Measurements from ENCODE around the gene BEX5. TPM values are rescaled to one million over a fixed set of nuclear protein-coding genes. Genes with fewer than 3 reads are reported as not detected.
A peak's percentile ranks its signal among the peaks of the same experiment; 100 is the strongest.

Gene BEX5
- total and polyA plus RNA-seq, 2 donors (not counting 3 experiments of a cell fraction or from before 2014, with no cell fraction given), result 0.88 TPM; not detected in 1

GRCh38 chrX:102185967-102186720 is 30.4 kb upstream of the BEX5 start:
- ChIA-PET POLR2A (no interaction called here), CTCF (no interaction called here)
- DNase-seq (ENCODE audit: low read depth, low spot score), result no peak
- Histone ChIP-seq H3K9ac (replicated peaks; ENCODE audit: extremely low read depth, insufficient read depth, low read length) (no peak overlapping the region), H3K9me3 (replicated peaks; ENCODE audit: control insufficient read depth, insufficient read depth, low read length) (no peaks in the 10 kb centered on the region), H3K27me3 (ENCODE audit: control insufficient read depth in 2 of 2, insufficient read depth in 2 of 2, low read length in 2 of 2) (no peaks in the 10 kb centered on the region), H3K4me2 (ENCODE audit: insufficient read depth, low read length) (no peak overlapping the region), H2AFZ (ENCODE audit: low read depth, low read length) (no peak overlapping the region), H3K4me1 (ENCODE audit: control insufficient read depth, extremely low read depth, insufficient read depth, low read length) (no peaks in the 10 kb centered on the region), H3K9me1 (replicated peaks; ENCODE audit: control insufficient read depth, extremely low read depth, insufficient read depth, low read length) (no peaks in the 10 kb centered on the region), H3K27ac (ENCODE audit: insufficient read depth, low read depth, low read length) (no peak overlapping the region), H3K4me3 (replicated peaks in 1 of 3; ENCODE audit: insufficient read depth in 1 of 3, low read depth in 1 of 3, low read length in 3 of 3) (no peak overlapping the region), H4K20me1 (replicated peaks; ENCODE audit: control insufficient read depth, extremely low read depth, insufficient read depth, low read length) (no peaks in the 10 kb centered on the region), H3K36me3 (ENCODE audit: control insufficient read depth in 2 of 2, extremely low read depth in 1 of 2, insufficient read depth in 2 of 2, low read length in 2 of 2) (no peaks in the 10 kb centered on the region), H3K79me2 (ENCODE audit: control insufficient read depth, insufficient read depth, low read length) (no peaks in the 10 kb centered on the region)
- no TSS peak for BruUV-seq (replicated peaks)
- TF ChIP-seq EZH2 (IDR thresholded peaks at IDR 0.05; ENCODE audit: borderline replicate concordance, low read depth, low read length, severe bottlenecking), result no peak
- intact Hi-C loops (cut with micrococcal nuclease) (no loop called here), dilution Hi-C loops (cut with MboI; ENCODE audit: extremely low pct_ligation_motif_present, low sequenced_read_pairs) (no loop called here)
- FAIRE-seq, result peak; percentile 28

DNA sequence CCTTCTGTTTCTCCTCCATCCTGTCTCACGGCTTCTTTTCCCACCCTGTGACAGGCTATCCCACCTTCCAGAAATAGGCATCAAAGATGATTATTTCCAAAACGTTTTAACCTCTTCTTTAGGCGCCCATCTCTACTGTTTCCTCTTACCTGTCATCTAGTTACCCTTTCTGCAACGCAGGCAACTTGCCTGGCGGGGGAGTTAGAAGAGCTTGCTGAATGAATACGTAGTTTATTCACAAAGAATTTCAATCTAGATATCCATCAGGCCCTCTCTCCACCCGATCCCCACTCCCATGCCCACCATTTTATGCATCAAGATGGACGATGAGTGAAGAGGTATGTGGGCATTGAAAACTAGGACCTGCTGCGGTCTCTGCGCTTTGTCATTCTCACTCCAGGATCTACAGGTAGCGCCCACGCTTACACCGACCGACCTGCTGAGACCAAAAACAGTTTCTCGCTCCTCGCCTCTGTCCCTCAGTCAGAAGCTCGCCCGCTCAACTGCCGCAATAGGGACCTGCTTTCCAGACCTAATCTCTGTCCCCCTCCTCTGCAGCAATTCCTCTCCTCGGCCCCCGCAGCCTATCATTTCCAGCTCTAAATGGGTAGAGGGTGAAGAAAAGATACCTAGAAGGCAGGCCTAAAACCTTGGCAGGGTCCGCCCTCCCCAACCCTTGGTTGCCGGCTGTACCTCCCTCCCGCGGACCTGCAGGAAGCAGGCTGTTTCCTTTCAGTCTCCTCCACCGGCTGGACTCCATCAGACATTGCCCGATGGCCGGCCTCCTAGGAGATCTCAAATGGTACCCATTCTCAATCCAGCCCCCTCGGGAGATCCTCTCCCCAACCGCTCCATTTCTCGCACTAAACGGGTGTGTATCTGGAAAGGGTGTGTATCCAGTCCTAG is 624 bp downstream of the BEX5 start:
- no peak for FAIRE-seq
- H3K9ac ChIP-seq (replicated peaks; ENCODE audit: extremely low read depth, insufficient read depth, low read length), result peak overlapping the region; percentile 42

More for the DNA sequence above, 624 bp downstream of the BEX5 start:
- ChIA-PET CTCF (interaction anchor here (0.6 kb wide), 1 partner anchor 87 kb away, joined by 4 read pairs; no protein-coding TSS in a partner anchor), POLR2A (no interaction called here)
- no peaks in the 10 kb centered on the region for H3K79me2 ChIP-seq (ENCODE audit: control insufficient read depth, insufficient read depth, low read length)
- intact Hi-C loops (cut with micrococcal nuclease), result no loop called here
- H3K27ac ChIP-seq (ENCODE audit: insufficient read depth, low read depth, low read length), result no peak overlapping the region
- no peaks in the 10 kb centered on the region for H3K27me3 ChIP-seq (ENCODE audit: control insufficient read depth in 2 of 2, insufficient read depth in 2 of 2, low read length in 2 of 2)
- no peaks in the 10 kb centered on the region for H4K20me1 ChIP-seq (replicated peaks; ENCODE audit: control insufficient read depth, extremely low read depth, insufficient read depth, low read length)
- H3K4me2 ChIP-seq (ENCODE audit: insufficient read depth, low read length), result peak overlapping the region; percentile 31
- dilution Hi-C loops (cut with MboI; ENCODE audit: extremely low pct_ligation_motif_present, low sequenced_read_pairs), result no loop called here
- no TSS peak for BruUV-seq (replicated peaks)
- peak; percentile 0 for DNase-seq (ENCODE audit: low read depth, low spot score)
- no peaks in the 10 kb centered on the region for H3K36me3 ChIP-seq (ENCODE audit: control insufficient read depth in 2 of 2, extremely low read depth in 1 of 2, insufficient read depth in 2 of 2, low read length in 2 of 2)
- H3K4me3 ChIP-seq (replicated peaks in 1 of 3; ENCODE audit: insufficient read depth in 1 of 3, low read depth in 1 of 3, low read length in 3 of 3), result peak overlapping the region in 2 of 3 experiments; percentile 27 to 32
- H3K9me1 ChIP-seq (replicated peaks; ENCODE audit: control insufficient read depth, extremely low read depth, insufficient read depth, low read length), result no peaks in the 10 kb centered on the region
- peak overlapping the region; percentile 66 for H2AFZ ChIP-seq (ENCODE audit: low read depth, low read length)
- H3K9me3 ChIP-seq (replicated peaks; ENCODE audit: control insufficient read depth, insufficient read depth, low read length), result no peaks in the 10 kb centered on the region
- TF ChIP-seq GATA2 (IDR thresholded peaks at IDR 0.05; ENCODE audit: insufficient read depth, insufficient read length, low read depth, low read length) (no peak), EZH2 (IDR thresholded peaks at IDR 0.05; ENCODE audit: borderline replicate concordance, low read depth, low read length, severe bottlenecking) (no peak), FOS (IDR thresholded peaks at IDR 0.05; ENCODE audit: borderline replicate concordance, insufficient read depth, low read length) (no peak), JUN (IDR thresholded peaks at IDR 0.05; ENCODE audit: borderline replicate concordance, insufficient read depth, insufficient read length, low read depth) (no peak)
- TF ChIP-seq, protein P1, sequence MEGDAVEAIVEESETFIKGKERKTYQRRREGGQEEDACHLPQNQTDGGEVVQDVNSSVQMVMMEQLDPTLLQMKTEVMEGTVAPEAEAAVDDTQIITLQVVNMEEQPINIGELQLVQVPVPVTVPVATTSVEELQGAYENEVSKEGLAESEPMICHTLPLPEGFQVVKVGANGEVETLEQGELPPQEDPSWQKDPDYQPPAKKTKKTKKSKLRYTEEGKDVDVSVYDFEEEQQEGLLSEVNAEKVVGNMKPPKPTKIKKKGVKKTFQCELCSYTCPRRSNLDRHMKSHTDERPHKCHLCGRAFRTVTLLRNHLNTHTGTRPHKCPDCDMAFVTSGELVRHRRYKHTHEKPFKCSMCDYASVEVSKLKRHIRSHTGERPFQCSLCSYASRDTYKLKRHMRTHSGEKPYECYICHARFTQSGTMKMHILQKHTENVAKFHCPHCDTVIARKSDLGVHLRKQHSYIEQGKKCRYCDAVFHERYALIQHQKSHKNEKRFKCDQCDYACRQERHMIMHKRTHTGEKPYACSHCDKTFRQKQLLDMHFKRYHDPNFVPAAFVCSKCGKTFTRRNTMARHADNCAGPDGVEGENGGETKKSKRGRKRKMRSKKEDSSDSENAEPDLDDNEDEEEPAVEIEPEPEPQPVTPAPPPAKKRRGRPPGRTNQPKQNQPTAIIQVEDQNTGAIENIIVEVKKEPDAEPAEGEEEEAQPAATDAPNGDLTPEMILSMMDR (IDR thresholded peaks at IDR 0.05; ENCODE audit: extremely low read depth in 1 of 2, insufficient read depth in 1 of 2, low read depth in 1 of 2, low read length in 2 of 2), result no peak
- H3K4me1 ChIP-seq (ENCODE audit: control insufficient read depth, extremely low read depth, insufficient read depth, low read length), result peaks cover 2% of the 10 kb centered on the region
